ENCODE results near the gene C22orf31.

C22orf31 gene

GRCh38 chr22:29029202-29030000 is 32.2 kb downstream of the C22orf31 start:
- DNase-seq (ENCODE audit: low read depth) = no peak

- no peak for DNase-seq (ENCODE audit: low read depth)
Measured at GRCh38 chr22:29028468-29028867, 33.2 kb downstream of the C22orf31 start.

- no peak for DNase-seq (ENCODE audit: low read depth)
Measured at GRCh38 chr22:29026579-29026978, 35.1 kb downstream of the C22orf31 start.

- DNase-seq (ENCODE audit: low read depth) = no peak
Measured at GRCh38 chr22:29023172-29023796, 38.3 kb downstream of the C22orf31 start.

GRCh38 chr22:29022101-29022817 is 39.4 kb downstream of the C22orf31 start:
- no peak for DNase-seq (ENCODE audit: low read depth)

GRCh38 chr22:29018293-29019189 is 43.1 kb downstream of the C22orf31 start:
- no peak for DNase-seq (ENCODE audit: low read depth)

GRCh38 chr22:29016067-29016938 is 45.3 kb downstream of the C22orf31 start:
- DNase-seq (ENCODE audit: low read depth) = no peak

- DNase-seq (ENCODE audit: low read depth) = no peak
Measured at GRCh38 chr22:29014773-29015172, 46.9 kb downstream of the C22orf31 start.

- no peak for DNase-seq (ENCODE audit: low read depth)
Measured at GRCh38 chr22:29014293-29014692, 47.3 kb downstream of the C22orf31 start.

GRCh38 chr22:29012952-29013351 is 48.7 kb downstream of the C22orf31 start:
- DNase-seq (ENCODE audit: low read depth) = no peak

- DNase-seq (ENCODE audit: low read depth) = no peak
Measured at GRCh38 chr22:29012101-29012433, 49.6 kb downstream of the C22orf31 start.

- no peak for DNase-seq (ENCODE audit: low read depth)
Measured at GRCh38 chr22:29011240-29012100, 50.2 kb downstream of the C22orf31 start.

- no peak for DNase-seq (ENCODE audit: low read depth)
Measured at GRCh38 chr22:29009148-29009547, 52.5 kb downstream of the C22orf31 start.

Measured in CMK (cell line).